Measurements from ENCODE around the gene PIGU. TPM values are rescaled to one million over a fixed set of nuclear protein-coding genes. Genes with fewer than 3 reads are reported as not detected.

PIGU gene
- total and polyA plus RNA-seq, 8 donors: 0.45 to 21.3 (median 10.3) TPM

- Histone ChIP-seq H3K4me1 (peaks cover 0 to 20% (median 2%) of the 10 kb centered on the region in 4 donors), H3K27ac (no peak overlapping the region), H3K4me3 (no peak overlapping the region), H3K36me3 (peaks cover 22 to 54% (median 45%) of the 10 kb centered on the region in 4 donors), H3K9me3 (no peaks in the 10 kb centered on the region), H3K27me3 (no peaks in the 10 kb centered on the region)
- WGBS, 5 donors: 93 to 98% (median 98%) methylated on average over 6 of the region's 6 CpGs
- intact Hi-C loops (cut with DNase I; ENCODE audit: low total_unique reads): no loop called here
- DNase-seq: no peak
- TF ChIP-seq POLR2AphosphoS5 (IDR thresholded peaks at IDR 0.05): no peak
- TF ChIP-seq EP300 (IDR thresholded peaks at IDR 0.05): no peak
- no peak for TF ChIP-seq POLR2A (IDR thresholded peaks at IDR 0.05)
Measured at GRCh38 chr20:34542439-34542838, 134.5 kb downstream of the PIGU start.

GRCh38 chr20:34541917-34542316 is 135.0 kb downstream of the PIGU start:
- no peak for DNase-seq
- peaks cover 22 to 59% (median 50%) of the 10 kb centered on the region in 4 donors for H3K36me3 ChIP-seq
- 81 to 85% (median 82%) methylated on average over 16 of the region's 16 CpGs for WGBS, 5 donors
- no peak for TF ChIP-seq POLR2A (IDR thresholded peaks at IDR 0.05)
- no peak for TF ChIP-seq POLR2AphosphoS5 (IDR thresholded peaks at IDR 0.05)
- TF ChIP-seq EP300 (IDR thresholded peaks at IDR 0.05): no peak
- TF ChIP-seq CTCF (IDR thresholded peaks at IDR 0.05): no peak
- no peaks in the 10 kb centered on the region for H3K27me3 ChIP-seq
- H3K4me1 ChIP-seq: peaks cover 0 to 20% (median 2%) of the 10 kb centered on the region in 4 donors
- intact Hi-C loops (cut with DNase I; ENCODE audit: low total_unique reads): no loop called here
- H3K27ac ChIP-seq: no peak overlapping the region
- no peak overlapping the region for H3K4me3 ChIP-seq
- H3K9me3 ChIP-seq: no peaks in the 10 kb centered on the region

- 85 to 87% (median 85%) methylated on average over 13 of the region's 13 CpGs for whole genome bisulfite sequencing, 5 donors
- DNase-seq: no peak
- TF ChIP-seq EP300 (IDR thresholded peaks at IDR 0.05): no peak
- no peak for TF ChIP-seq CTCF (IDR thresholded peaks at IDR 0.05)
- TF ChIP-seq POLR2A (IDR thresholded peaks at IDR 0.05): no peak
- no peak for TF ChIP-seq POLR2AphosphoS5 (IDR thresholded peaks at IDR 0.05)
- Histone ChIP-seq H3K27ac (no peak overlapping the region), H3K9me3 (no peaks in the 10 kb centered on the region), H3K4me1 (peaks cover 0 to 20% (median 2%) of the 10 kb centered on the region in 4 donors), H3K36me3 (peaks cover 23 to 64% (median 56%) of the 10 kb centered on the region in 4 donors), H3K4me3 (no peak overlapping the region), H3K27me3 (no peaks in the 10 kb centered on the region)
- intact Hi-C loops (cut with DNase I; ENCODE audit: low total_unique reads): no loop called here
Measured at GRCh38 chr20:34541264-34541901, 135.5 kb downstream of the PIGU start.

- Histone ChIP-seq H3K9me3 (no peaks in the 10 kb centered on the region), H3K36me3 (peaks cover 30 to 71% (median 62%) of the 10 kb centered on the region in 4 donors), H3K27ac (no peak overlapping the region), H3K4me1 (peaks cover 0 to 20% (median 2%) of the 10 kb centered on the region in 4 donors), H3K4me3 (no peak overlapping the region), H3K27me3 (no peaks in the 10 kb centered on the region)
- no peak for TF ChIP-seq POLR2AphosphoS5 (IDR thresholded peaks at IDR 0.05)
- TF ChIP-seq CTCF (IDR thresholded peaks at IDR 0.05): no peak
- no peak for TF ChIP-seq POLR2A (IDR thresholded peaks at IDR 0.05)
- no peak for TF ChIP-seq EP300 (IDR thresholded peaks at IDR 0.05)
- intact Hi-C loops (cut with DNase I; ENCODE audit: low total_unique reads): no loop called here
- no peak for DNase-seq
- 86 to 91% (median 87%) methylated on average over 15 of the region's 15 CpGs for WGBS, 5 donors
Measured at GRCh38 chr20:34540596-34541263, 136.2 kb downstream of the PIGU start.

Measured in stomach (tissue), 9 donors.